Colon (tissue), 2 donors: ENCODE data around the gene NUP37.
"Not testable (repeated sequence)": the region's sequence is repeated elsewhere in the genome, so short reads cannot be mapped to it uniquely, and the experiment has no call there.

Source experiments
- FAIRE-seq: peaks from 2 replicates; lab custom pipeline; 2012; peaks lifted over from hg19 to GRCh38; lab: Jason Lieb, UNC
- donor health status: control.
- donor health status: control.

NUP37 gene

GRCh38 chr12:102089228-102089835 is 30.6 kb downstream of the NUP37 start:
- not testable (repeated sequence) for FAIRE-seq

- no peak for FAIRE-seq
These were observed 39.1 kb downstream of the NUP37 start for GRCh38 chr12:102080842-102081241.

DNA sequence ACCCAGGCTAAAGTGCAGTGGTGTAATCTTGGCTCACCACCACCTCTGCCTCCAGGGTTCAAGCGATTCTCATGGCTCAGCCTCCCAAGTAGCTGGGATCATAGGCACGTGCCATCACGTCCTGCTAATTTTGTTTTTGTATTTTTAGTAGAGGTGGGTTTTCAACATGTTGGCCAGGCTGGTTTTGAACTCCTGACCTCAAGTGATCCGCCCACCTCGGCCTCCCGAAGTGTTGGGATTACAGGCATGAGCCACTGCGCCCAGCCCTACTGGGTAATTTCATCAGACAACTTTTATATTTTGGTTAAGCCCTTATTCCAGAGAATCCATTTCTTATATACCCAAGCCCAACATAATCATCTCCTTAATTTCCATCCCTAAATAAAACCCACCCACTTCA is 47.8 kb downstream of the NUP37 start:
- FAIRE-seq: not testable (repeated sequence)

DNA sequence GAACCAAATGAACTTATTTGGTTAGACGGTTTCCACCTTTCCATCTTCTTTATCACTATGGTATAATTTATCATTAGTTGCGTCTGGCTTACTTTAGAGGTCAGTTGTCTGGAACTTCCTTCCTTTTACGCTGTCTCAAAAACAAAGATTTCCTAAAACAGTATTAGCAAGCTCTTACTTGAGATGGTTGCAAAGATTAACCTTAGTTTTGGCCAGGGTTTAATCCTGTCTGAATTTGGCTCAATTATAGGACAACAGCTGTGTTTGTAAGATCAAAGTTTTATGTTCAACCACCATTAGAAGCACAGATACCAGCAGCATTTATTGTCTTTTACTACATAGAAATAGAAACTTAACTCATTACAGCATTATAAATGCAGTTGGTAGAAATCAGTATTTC is 50.2 kb downstream of the NUP37 start:
- FAIRE-seq: no peak

DNA sequence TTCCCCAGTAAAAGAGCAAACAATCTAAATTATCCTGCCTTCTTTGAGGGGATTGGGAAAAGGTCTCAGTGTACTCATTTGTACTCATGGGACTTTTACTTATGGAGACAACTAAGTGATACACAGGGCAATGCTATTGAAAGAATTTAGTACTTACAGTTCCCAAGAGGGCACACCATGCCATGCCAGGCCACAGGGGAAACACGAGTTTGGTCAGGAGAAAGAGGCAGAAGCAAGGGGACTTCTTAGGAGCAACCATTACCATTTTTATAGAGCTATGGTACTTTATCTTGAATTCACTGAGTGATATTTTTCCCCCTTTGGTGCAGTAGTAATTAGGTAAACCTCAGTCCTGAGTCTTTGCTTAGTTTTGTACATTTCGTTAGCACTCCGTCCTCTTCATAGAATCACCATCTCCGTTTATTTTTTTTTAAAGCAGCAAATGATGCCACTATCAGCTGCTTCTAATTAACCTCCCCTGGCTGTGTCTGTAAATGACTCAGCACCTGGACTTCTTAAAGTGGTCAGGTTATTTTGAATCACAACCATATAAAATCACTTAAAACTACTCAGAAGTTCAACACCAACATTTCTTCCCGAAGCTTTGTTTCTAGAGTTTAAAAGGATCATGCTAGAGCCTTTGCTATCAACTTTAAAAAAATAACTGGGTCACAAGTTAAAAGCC is 52.2 kb downstream of the NUP37 start:
- no peak for FAIRE-seq

- no peak for FAIRE-seq
These were observed 55.4 kb downstream of the NUP37 start for GRCh38 chr12:102064476-102064875.

DNA sequence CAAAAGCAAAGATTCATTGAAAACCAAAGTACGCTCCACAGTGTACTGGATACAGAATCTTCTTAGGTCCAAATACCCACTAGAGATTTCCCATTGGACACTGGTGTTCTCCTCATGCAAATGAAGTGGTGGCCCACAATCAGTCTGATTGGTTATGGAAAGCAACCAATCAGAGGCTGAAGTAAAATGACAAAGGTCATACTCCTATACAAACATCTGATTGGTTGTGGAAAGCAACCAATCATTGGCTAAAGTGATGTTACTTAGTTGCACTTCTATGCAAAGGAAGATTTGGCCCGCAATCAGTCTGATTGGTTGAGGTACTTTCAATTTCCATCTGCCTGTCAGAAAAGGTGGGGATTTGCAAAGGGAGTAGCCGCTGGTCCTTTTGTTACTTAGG is 56.8 kb downstream of the NUP37 start:
- no peak for FAIRE-seq

GRCh38 chr12:102062419-102062806 is 57.5 kb downstream of the NUP37 start:
- no peak for FAIRE-seq

GRCh38 chr12:102061560-102062418 is 58.1 kb downstream of the NUP37 start, which contains the start of gene WASHC3:
Gene WASHC3 (minus strand): TSS chr12:102061991. CDS start chr12:102061962, 29 bp downstream.
- FAIRE-seq: peak; percentile 78

- no peak for FAIRE-seq
These were observed 58.8 kb downstream of the NUP37 start for GRCh38 chr12:102061096-102061559.

- FAIRE-seq: no peak
These were observed 60.6 kb downstream of the NUP37 start for GRCh38 chr12:102059343-102059742.

GRCh38 chr12:102054345-102054744 is 65.6 kb downstream of the NUP37 start:
- FAIRE-seq: no peak

DNA sequence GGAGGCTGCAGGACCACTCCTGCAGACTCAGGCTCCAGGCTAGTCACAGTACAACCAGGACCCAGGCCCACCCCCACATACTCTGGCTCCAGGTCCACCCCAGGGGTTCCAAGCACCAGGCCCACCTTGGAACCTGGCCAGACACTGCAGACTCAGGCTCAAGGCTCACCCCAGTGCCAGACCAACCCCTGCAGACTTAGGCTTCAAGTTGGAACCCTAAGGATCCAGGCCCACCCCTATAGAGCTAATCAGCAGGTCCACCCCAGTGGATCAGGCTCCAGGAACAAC is 66.9 kb downstream of the NUP37 start:
- FAIRE-seq: no peak

GRCh38 chr12:102052192-102053061 is 67.5 kb downstream of the NUP37 start:
- no peak for FAIRE-seq

- FAIRE-seq: no peak
These were observed 68.4 kb downstream of the NUP37 start for GRCh38 chr12:102051431-102051965.

DNA sequence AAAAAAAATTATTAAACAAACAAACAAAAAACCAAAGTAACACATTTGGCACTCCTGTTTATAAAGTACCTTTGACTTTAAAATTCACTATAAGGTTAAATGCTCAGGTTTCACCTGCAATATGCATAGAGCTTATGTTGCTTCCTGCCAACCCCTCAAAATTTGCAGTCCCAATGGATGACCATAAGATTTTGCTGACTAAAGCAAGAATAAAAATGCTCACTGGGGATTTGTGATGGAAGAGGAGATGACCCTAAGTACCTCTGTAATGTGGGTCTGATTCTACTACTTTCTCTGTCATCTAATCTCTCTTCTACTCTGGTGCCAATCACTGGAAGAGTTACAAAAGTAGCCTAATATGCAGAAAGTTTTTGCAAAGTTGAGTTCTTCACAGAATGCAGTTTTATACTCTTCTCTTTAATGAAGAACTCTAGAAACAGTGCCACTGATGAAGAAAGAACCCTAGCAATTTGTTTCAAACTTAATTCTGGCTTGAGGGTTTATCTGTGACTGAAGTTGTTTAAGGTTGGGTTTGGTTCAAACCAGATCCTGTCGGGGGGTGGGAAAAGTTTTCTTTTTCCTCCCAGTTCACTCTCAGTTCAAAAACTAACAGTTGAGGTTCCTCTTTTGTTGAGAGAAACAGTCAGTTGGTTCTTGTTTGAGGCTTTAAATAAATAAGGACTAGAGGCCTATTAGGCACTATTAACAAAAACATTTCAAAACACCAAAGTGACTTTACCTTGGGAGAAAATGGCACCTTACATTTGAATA is 69.1 kb downstream of the NUP37 start:
- FAIRE-seq: no peak

- FAIRE-seq: no peak
These were observed 76.0 kb downstream of the NUP37 start for GRCh38 chr12:102043928-102044327.

- FAIRE-seq: no peak
These were observed 85.7 kb downstream of the NUP37 start for GRCh38 chr12:102033991-102034745.

- no peak for FAIRE-seq
These were observed 88.1 kb downstream of the NUP37 start for GRCh38 chr12:102031852-102032251.

DNA sequence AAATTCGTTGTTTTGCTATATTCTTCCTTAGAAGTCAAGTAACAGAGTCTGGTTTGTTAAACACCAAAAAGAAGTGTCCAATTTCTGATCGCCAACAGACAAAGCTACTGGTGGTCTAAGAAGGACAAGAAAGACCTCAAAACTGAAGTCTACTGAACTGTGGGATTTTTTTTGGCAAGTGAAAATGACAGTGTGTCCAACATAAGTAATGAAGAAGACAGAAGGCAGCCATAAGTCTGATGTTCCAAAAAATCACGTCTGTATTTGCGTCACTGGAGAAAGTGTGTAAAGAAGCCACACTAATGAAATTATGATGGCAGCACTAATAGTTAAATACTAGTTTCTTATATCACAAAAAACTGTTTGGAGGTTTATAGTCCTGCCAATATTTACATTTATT is 90.8 kb downstream of the NUP37 start:
- no peak for FAIRE-seq
